NCI-H1092 (cell line): ENCODE data around the gene ANXA5.
A peak's percentile ranks its signal among the peaks of the same experiment; 100 is the strongest.
"Not testable (repeated sequence)": the region's sequence is repeated elsewhere in the genome, so short reads cannot be mapped to it uniquely, and the experiment has no call there.

ENCODE experiments used
- DNase-seq: peaks from one replicate; lab custom pipeline; 2025; lab: John Stamatoyannopoulos, UW

Gene ANXA5

DNA sequence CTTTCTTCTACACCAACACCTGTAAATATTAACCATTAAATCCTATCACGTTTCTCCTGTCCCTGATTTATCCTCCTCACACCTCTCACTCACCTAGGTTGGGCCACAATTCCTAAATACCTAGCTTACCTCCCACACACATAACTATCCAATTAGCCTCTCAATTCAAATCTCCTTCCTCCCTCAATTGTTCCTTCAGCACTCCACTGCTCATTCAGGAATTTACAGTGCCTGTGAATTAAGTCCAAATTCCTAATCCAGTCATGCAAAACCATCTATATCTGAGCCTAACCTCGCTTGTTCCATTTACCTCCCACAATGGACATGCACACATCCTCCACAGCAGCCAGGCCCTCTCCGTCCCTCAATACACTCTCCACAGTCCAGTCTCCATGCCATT lies 17.5 kb downstream of the ANXA5 start:
- DNase-seq: no peak

DNA sequence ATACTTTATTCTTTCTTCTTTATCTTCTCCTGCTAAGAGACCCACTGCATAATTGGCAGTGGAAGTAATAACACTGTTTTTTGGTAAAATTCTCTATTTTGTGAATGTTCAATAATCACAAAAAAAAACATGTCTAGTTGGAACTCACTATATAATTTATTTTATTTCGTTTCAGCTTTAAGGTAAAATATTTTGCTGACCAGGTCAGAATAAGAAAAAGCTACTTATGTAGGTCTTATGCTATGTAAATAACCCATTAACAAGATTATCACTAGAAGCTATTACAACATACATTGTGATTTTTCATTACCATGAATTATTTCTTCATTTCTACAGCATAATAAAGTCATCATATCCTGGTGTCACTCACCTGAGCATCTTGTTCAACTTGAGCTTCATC lies 19.3 kb downstream of the ANXA5 start:
- DNase-seq: no peak

DNA sequence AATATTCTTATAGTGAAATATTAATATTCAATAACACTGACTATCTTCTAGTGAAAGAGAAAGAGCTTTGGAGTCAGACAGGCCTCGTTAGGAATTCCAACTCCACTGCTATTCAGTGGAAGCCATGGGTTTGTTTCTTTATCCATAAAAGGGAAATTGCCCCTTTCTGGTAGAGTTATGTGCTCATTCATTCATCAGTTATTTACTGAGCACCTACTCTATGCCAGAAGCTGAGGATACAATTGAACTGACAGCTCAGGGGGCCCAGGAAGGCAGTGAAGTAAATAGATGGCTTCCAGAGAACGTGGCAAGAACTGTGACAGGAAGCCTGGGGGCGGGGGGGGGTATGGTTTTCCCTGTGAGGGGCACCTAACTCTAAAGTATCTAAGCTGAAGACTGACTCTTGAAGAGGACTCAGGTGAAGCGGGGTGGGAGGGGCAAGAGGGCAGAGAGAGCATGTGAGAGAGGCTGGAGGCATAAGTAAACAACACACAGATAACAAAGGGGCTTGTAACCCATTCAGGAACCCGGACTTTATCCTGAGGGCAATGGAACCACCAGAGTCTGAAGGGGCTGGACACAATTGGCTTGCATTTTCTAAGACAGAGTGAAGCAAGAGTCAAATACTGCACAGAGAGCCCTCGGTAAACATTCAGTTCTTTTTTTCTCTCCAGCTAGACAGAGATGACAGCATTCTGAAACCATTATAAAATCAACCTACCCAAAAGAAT lies 20.3 kb downstream of the ANXA5 start:
- DNase-seq: no peak

DNA sequence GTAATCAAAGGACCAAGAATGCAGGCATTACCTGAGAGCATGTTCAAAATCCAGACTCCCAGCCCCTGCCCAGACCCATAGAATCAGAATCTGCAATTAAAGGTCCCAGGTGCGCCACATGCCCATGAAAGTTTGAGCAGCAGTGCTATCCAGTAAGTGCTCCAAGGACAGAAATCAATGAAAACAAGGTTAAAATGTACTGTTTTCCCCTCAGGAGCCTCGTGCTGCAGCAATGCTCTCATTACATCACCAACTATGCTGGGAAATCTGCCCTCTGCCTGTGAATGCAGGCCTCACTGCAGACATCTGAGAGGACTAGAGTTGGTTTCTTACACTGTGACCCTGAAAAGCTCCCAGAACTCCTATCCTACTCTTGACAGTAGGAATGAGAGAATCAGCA lies 21.1 kb downstream of the ANXA5 start:
- DNase-seq: no peak

DNA sequence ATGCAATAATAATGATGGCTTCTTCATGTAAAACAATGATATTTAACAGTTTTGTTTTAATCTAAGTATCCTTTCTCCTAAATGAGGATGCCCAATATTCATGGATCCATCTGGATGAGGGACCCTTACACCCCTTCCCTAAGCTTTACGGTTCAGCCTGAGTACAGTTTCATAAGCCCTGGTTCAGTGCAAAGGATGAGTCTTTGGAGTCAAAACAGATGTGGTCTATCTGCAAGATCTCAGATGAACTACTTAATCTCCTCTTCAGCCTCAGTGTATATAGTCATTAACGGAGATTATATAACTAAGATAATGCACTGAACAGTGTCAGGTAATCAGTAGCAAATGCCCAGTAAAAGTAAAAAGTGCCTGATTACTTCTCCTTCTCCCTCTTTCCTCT lies 22.1 kb downstream of the ANXA5 start:
- DNase-seq: no peak

DNA sequence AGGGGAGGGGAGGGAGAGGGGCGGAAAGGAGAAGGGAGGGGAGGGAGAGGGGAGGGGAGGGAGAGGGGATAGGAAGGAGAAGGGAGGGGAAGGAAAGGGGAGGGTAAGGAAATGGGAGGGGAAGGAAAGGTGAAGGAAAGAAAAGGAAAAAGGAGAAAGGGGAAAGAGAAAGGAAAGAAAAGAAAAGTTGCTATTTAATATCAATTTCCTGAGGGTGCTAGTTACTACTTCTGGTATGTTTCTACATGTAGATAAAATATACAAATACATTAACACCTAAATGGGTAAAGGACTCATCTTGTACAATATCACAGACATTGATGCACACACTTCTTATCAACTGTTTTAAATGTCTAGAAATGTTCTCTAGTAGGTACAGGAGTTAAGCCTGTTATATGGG lies 22.6 kb downstream of the ANXA5 start:
- DNase-seq: no peak

DNA sequence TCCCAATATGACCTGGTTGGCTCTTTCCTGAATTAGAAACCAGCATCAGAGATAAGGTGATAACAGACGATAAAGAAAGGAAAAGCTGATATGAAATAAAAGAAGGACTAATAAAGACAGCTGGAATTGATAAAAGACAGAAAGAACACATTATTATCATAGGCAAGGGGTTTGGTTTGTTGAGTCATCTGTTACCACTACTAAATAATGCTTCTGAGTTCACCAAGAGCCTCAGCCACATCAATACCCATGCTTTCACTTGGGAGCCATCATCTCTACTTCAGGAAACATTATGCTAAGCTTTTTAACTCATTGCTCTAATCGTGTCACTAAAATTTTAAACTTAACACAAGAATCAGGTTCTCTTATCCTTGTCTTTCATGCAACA lies 27.6 kb downstream of the ANXA5 start:
- no peak for DNase-seq

DNA sequence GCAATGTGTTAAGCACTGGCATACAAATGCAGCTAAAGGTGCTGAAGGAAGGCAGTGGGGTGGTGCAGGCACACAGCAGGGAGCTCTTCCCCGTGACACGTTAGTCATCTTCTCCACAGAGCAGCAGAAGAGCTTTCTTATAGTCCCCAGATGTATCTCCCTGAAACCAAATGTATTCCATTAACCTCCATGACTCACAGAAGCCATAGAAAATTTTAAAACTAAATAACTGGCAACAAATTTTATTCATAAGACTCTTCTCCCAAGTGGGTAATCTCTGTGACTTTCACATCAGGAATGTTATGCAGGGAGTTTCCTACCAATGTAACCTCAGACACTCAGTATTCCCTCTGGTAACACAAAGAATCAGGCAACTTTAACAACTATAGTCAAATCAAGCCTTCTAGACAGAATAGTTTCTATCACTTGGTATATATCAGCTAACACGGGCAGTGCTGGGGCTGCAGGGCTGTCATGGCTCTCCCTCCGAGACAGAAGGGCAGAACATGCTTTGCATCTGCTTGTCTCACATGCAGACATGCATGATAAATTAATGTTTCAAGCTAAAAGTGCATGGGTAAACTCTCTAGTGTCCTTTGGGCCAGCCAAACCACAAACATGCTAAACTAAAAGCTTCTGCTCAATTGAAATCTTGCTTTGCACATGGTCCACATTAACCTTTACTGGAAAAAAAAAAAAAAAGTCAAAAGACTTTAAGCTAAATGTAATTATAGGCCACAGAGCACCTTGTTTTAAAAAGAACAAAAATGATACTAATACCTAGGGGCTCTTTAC lies 28.2 kb downstream of the ANXA5 start:
- no peak for DNase-seq

DNA sequence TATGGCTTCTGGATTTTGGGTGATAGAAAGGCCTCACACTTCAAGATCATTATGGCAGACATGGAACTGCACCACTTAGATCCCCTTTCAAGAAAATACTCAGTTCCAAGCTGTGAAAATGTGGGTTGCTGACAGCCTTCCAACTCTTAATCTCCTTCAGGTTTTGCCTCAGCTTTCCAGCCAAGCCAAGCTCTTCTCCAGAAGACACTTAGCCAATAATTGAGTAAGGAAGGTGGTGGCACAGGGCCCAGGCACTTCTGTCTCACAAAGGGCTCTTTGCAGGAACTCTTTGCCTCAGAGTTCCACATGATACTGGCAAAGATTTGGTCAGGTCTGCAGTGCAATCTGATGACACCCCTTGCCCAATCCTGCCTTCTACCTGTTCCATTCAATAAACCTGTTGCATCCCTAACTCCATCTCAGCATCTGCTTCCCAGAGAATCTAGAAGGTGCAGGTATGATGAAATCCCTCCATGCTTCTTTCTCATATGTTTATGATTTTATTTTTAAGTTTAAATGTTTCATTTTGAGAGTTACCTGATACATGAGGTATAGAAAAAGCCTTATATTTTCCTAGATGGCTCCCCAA lies 30.6 kb downstream of the ANXA5 start:
- DNase-seq: no peak

DNA sequence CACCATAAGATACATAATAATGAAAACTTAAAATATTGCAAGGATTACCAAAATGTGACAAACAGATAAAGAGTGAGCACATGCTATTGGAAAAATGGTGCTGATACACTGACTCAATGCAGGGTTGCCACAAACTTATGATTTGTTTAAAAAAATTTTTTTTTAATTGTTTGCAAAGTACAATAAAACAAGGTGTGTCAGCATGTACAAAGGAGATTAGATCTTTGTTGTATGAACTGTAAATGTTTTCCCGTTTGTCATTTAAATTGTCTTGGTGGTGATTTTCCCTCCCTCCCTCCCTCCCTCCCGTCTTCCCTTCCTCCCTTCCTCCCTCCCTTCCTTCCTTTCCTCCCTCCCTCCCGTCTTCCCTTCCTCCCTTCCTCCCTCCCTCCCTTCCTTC lies 31.4 kb downstream of the ANXA5 start:
- no peak for DNase-seq

DNA sequence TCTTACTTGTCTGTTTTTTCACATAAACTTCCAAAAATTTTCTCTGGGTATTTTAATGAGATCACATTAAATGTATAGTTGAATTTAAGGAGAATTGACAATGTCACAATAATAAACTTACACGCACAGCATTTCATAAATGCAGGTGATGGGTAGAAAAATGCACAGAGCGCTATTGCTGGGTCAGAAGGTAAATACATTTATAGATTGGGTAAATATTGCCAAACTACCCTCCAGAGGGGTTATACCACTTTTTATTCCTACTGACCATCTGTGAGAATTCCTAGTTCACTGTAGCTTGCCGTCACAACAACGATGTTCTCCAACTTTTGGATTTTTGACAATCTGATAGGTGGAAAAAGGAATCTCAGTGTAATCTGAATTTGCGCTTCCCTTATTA lies 34.6 kb downstream of the ANXA5 start:
- no peak for DNase-seq

DNA sequence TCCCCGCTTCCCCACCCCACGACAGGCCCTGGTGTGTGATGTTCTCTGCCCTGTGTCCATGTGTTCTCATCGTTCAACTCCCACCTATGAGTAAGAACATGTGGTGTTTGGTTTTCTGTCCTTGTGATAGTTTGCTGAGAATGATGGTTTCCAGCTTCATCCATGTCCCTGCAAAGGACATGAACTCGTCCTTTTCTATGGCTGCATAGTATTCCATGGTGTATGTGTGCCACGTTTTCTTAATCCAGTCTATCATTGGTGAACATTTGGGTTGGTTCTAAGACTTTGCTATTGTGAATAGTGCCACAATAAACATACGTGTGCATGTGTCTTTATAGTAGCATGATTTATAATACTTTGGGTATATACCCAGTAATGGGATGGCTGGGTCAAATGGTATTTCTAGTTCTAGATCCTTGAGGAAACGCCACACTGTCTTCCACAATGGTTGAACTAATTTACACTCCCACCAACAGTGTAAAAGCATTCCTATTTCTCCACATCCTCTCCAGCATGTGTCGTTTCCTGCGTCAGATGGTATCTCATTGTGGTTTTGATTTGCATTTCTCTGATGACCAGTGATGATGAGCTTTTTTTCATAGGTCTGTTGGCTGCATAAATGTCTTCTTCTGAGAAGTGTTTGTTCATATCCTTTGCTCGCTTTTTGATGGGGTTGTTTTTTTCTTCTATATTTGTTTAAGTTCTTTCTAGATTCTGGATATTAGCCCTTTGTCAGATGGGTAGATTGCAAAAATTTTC lies 36.4 kb downstream of the ANXA5 start:
- DNase-seq: not testable (repeated sequence)

DNA sequence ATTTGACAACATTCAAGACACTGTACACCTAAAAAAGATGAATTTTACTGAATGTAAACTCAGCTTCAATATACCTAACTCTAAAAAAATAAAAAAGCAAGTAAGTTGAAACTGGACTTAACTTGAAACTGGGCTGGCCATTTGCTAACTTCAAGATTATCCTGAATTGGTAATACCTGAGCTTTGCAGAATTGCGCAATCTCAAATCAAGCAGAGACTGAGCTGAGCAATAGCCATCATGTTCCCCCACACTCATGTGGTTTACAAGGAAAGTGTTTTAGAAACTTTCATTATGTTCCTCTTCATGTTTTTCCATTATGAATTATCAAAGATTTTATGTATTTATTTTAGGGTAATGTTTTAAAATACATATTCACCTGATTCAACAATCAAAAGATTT lies 38.7 kb downstream of the ANXA5 start:
- no peak for DNase-seq

DNA sequence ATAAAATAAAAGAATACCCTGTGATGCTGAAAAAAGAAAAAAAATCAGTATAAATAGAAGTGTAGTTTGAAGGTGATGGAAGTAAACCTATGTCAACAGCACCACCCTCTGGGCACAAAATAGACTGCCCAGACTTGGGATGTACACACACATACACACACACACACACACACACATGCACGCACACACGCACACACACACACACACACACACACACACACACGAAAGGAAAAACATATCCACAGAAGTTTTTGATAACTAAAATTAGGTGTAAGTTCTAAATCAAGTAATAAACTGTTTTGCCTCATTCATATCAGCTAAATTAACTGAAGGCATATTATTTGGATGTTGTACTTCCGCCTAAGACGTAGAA lies 40.5 kb downstream of the ANXA5 start:
- DNase-seq: peak; percentile 15

DNA sequence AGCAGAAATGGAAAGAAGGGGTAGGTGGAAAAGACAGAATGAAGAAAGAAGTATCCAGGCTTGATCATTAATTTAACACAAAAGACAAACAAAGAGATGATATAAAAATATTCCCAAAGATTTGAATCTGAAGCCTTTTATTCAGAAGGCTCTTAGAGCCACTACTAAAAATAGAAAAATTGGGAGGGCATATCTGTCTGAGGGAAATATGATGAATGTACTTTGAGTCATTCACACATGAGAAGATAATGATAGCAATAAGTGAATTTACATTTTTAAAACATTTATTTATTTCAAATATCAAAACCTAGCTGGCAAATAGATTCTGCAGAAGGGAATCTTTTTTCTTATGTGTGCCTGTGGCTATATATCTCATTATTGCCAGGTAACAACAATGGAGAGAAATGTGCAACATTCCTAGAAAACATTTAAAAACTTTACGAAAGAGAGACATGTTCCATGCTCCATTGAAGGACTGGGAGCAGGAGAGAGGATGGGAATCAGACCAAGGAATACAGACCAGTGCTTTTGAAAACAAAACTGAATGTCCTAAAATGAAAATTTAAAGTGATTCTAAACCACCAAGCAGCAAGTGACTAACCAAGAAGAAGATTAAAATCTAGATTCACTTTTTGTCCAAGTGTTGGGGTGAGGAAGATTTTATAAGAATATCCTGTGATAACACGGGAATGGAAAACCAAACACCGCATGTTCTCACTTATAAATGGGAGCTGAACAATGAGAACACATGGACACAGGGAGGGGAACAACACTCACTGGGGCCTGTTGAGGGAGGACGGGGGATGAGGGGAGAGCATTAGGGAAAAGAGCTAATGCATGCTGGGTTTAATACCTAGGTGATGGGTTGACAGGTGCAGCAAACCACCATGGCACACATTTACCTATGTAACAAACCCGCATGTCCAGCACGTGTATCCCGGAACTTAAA lies 41.2 kb downstream of the ANXA5 start:
- DNase-seq: no peak

DNA sequence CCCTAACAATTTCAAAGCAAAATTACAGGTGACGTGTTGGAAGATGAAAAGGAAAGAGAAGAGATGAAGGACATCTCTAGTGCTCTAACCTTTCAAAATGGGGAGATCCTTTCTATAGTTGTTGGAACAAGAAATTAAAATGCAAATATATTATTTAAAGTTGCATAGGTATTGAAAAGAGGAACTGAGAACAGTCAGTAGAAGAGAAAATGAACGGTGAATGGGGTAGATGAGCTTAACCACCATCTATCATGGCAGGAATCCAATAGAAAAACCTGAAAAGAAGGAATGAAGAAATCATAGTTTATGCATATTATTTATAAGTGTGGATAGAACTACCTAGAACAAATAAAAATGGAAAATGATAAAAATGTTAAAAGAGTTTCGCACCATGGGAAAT lies 42.0 kb downstream of the ANXA5 start:
- DNase-seq: no peak

DNA sequence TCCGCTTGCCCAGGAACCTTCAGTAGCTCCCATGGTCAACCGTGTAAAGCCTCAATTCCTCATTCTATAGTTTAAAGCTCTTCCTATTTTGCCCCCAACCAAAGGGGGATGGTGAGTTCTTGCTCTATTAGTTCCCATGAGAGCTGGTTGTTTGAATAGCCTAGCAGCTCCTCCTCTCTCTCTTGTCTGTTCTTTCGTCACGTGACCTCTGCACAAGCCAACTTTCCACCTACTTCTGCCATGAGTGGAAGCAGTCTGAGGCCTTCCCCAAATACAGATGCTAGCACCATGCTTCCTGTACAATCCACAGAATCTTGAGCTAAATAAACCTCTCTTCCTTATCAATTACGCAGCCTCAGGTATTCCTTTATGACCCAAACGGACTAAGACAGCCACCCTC lies 42.8 kb downstream of the ANXA5 start:
- DNase-seq: no peak

DNA sequence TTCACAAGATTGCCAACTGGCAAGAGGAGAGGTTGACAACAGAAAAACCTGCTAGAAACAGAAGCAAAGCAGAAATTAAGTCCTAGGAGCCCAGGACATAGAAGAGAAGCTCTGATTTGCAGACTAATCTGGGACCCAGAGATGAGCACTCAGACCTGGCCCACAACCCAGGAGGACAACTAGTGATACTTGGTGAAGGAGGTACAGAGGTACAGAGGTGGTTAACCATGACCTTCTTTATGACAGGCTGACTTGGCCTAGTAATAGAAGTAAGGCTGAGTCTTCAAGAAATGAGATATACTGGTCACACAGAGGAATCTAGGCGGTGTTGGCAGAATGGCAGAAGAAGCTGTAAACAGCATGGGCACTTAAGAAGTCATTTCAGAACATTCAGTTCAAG lies 43.6 kb downstream of the ANXA5 start:
- no peak for DNase-seq

DNA sequence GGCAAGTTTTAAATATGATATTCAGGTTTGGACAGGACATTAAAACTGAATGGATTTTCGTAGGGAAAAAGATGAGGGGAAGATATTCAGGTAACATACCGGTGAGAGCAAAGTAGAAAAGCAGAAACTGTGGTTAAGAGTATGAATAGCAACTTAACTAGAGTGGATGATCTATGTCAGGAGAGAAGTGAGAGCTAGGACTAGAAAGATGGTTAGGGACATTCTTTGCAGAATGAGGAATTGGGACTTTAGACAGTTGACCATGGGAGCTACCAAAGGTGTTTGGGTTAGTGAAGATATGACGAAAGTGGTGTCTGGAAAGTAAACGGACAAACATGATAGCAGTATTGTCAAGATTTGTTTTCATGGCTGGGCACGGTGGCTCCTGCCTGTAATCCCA lies 45.2 kb downstream of the ANXA5 start:
- DNase-seq: no peak

DNA sequence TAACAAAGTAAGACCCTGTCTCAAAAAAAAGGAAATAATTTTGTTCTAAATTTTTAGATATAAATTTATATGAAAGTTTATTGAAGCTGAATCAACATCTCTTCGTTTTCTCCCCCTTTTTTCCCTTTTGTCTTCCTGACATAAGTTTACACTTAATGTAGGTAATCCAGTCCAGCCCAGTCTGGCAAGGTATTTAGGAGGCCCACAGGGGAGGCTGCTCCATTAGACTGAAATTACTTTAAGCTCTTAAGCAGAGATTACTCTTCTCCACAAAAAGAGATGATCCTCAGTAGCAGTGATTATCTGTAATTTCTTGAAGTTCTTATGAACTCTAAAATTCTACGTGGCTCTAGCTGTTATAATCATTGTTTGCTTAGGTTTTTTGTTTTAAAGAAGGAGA lies 46.0 kb downstream of the ANXA5 start:
- no peak for DNase-seq

DNA sequence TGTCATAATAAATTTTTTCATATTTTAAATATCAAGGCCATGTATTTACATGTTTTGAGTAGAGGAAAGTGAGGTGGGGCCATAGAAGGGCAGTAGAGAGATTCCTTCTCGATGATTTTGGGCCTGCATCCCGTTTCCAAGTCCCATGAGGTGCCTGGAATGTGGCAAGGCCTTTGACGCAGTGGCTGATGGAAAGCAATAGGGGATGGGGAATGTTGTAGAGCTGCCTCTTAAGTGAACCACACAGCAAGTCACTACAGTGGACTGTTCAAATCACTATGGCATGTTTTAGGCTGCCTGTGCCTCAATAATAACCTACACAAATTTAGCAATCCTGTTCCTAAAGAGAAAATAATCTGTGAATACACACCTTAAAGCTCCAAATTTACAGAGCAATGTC lies 48.3 kb downstream of the ANXA5 start:
- no peak for DNase-seq
